Endothelial cell of umbilical vein (primary cell): Measurements from ENCODE around the gene PURB. TPM values are rescaled to one million over a fixed set of nuclear protein-coding genes. Genes with fewer than 3 reads are reported as not detected.

Experiments
- BruUV-seq: library from RNA; stranded (reverse); fragments of 400-500 nt; replicated peaks from 2 replicates; lab custom pipeline; 2021; lab: Mats Ljungman, UMichigan
- CTCF ChIA-PET: fragments of 300-600, 350-600 bp; sonication (Branson Sonifier 250); formaldehyde crosslinking; loops from one replicate; lab custom pipeline; 2021; ENCODE audit warnings: antibody characterized with exemption, inconsistent platforms; lab: Charles Lee
- POLR2A ChIA-PET: fragments of 300-600, 350-600 bp; sonication (Branson Sonifier 250); formaldehyde crosslinking; loops from one replicate; lab custom pipeline; 2021; ENCODE audit warnings: antibody characterized with exemption, inconsistent platforms; lab: Charles Lee
- DNase-seq: peaks from one replicate; pipeline ENCODE4 v3.0.0-alpha.2; 2011; ENCODE audit warnings: low read depth, low spot score
- FAIRE-seq: peaks from 2 replicates; lab custom pipeline; 2011; peaks lifted over from hg19 to GRCh38; lab: Jason Lieb, UNC
- H2AFZ ChIP-seq: 2 replicates; pipeline ENCODE4 v1.6.0; 2012; ENCODE audit warnings: low read depth, low read length, control low read depth, inconsistent platforms
- H3K27ac ChIP-seq: 2 replicates; pipeline ENCODE4 v1.5.1; 2011; ENCODE audit warnings: low read depth, mild to moderate bottlenecking, control low read depth, low read length, moderate library complexity; ENCODE audit not compliant: insufficient read depth
- H3K27me3 ChIP-seq, 2 experiments: 2 replicates each; pipeline versions ENCODE4 v1.6.0 to v1.6.1; 2011; ENCODE audit warnings: low read length in 2 of 2, mixed read lengths in 1 of 2; ENCODE audit not compliant: control insufficient read depth in 2 of 2, insufficient read depth in 2 of 2
- H3K36me3 ChIP-seq, 2 experiments: 2 replicates in 1 of 2; 3 replicates in 1 of 2; pipeline ENCODE4 v1.5.1; 2011; ENCODE audit warnings: low read length in 2 of 2, mild to moderate bottlenecking in 1 of 2, moderate library complexity in 1 of 2; ENCODE audit not compliant: control insufficient read depth in 2 of 2, insufficient read depth in 2 of 2; ENCODE audit errors: extremely low read depth in 1 of 2
- H3K4me1 ChIP-seq: 3 replicates; pipeline ENCODE4 v1.5.1; 2011; ENCODE audit warnings: mild to moderate bottlenecking, low read length; ENCODE audit not compliant: control insufficient read depth, insufficient read depth; ENCODE audit errors: extremely low read depth
- H3K4me2 ChIP-seq: 2 replicates; pipeline ENCODE4 v1.6.1; 2011; ENCODE audit warnings: low read length, control low read depth, mixed read lengths; ENCODE audit not compliant: insufficient read depth
- H3K4me3 ChIP-seq, 3 experiments: fragments of 200-600 bp in 1 of 3; sonication (generic), shearing (Covaris generic) in 1 of 3; replicated peaks in 1 of 3; 2 replicates each; pipeline ENCODE4 v1.5.1; 2011 to 2016; ENCODE audit warnings: control low read depth in 3 of 3, low read length in 3 of 3, mild to moderate bottlenecking in 2 of 3, inconsistent platforms in 1 of 3, low read depth in 1 of 3, moderate library complexity in 1 of 3; ENCODE audit not compliant: insufficient read depth in 1 of 3
- H3K79me2 ChIP-seq: 2 replicates; pipeline ENCODE4 v1.6.0; 2012; ENCODE audit warnings: low read length, inconsistent platforms; ENCODE audit not compliant: control insufficient read depth, insufficient read depth
- H3K9ac ChIP-seq: replicated peaks from 2 replicates; pipeline ENCODE3; 2011; ENCODE audit warnings: low read length, control low read depth; ENCODE audit not compliant: insufficient read depth; ENCODE audit errors: extremely low read depth
- H3K9me1 ChIP-seq: replicated peaks from 3 replicates; pipeline ENCODE4 v1.6.0; 2011; ENCODE audit warnings: mild to moderate bottlenecking, low read length; ENCODE audit not compliant: control insufficient read depth, insufficient read depth; ENCODE audit errors: extremely low read depth
- H3K9me3 ChIP-seq: replicated peaks from 2 replicates; pipeline ENCODE4 v1.5.1; 2012; ENCODE audit warnings: low read length, inconsistent platforms; ENCODE audit not compliant: control insufficient read depth, insufficient read depth
- H4K20me1 ChIP-seq: replicated peaks from 2 replicates; pipeline ENCODE3; 2011; ENCODE audit warnings: mild to moderate bottlenecking, low read length; ENCODE audit not compliant: control insufficient read depth, insufficient read depth; ENCODE audit errors: extremely low read depth
- CTCF ChIP-seq, 2 donors: IDR thresholded peaks; 1 replicate in 1 of 2; 2 replicates in 1 of 2; pipeline ENCODE4 v1.5.1; 2011; ENCODE audit warnings: low read length in 2 of 2, mild to moderate bottlenecking in 2 of 2, moderate library complexity in 2 of 2, control low read depth in 1 of 2, inconsistent platforms in 1 of 2, low read depth in 1 of 2; ENCODE audit not compliant: insufficient read depth in 1 of 2; ENCODE audit errors: extremely low read depth in 1 of 2
- EZH2 ChIP-seq: IDR thresholded peaks from 2 replicates; pipeline ENCODE4 v1.6.1; 2012; ENCODE audit warnings: borderline replicate concordance, low read depth, mild to moderate bottlenecking, moderate library complexity, low read length, inconsistent platforms; ENCODE audit not compliant: severe bottlenecking
- GATA2 ChIP-seq: IDR thresholded peaks from 2 replicates; pipeline ENCODE4 v1.7.0; 2011; ENCODE audit warnings: low read depth, mild to moderate bottlenecking, moderate library complexity, mixed read lengths, low read length; ENCODE audit not compliant: insufficient read length, insufficient read depth
- JUN ChIP-seq: IDR thresholded peaks from 2 replicates; pipeline ENCODE4 v1.6.1; 2011; ENCODE audit warnings: borderline replicate concordance, low read depth; ENCODE audit not compliant: insufficient read length, insufficient read depth
- MAX ChIP-seq: IDR thresholded peaks from 2 replicates; pipeline ENCODE4 v1.6.1; 2011; ENCODE audit not compliant: insufficient read depth, insufficient read length
- MYC ChIP-seq: IDR thresholded peaks from one replicate; pipeline ENCODE4 v1.6.1; 2011; ENCODE audit warnings: mild to moderate bottlenecking, low read depth, low read length
- POLR2A ChIP-seq: IDR thresholded peaks from 2 replicates; pipeline ENCODE4 v1.6.1; 2012; ENCODE audit warnings: low read depth, mild to moderate bottlenecking, control low read depth, low read length
- dilution Hi-C: fragments of 300-500 bp; cut with MboI; formaldehyde crosslinking; loops from one replicate; pipeline ENCODE4 v1.15.0; 2019; ENCODE audit warnings: low sequenced_read_pairs; ENCODE audit not compliant: extremely low pct_ligation_motif_present
- intact Hi-C: fragments of 100-400 bp; cut with micrococcal nuclease; formaldehyde crosslinking; loops from one replicate; pipeline ENCODE4 v1.10.0; 2022
- polyA plus RNA-seq, 4 experiments: library from polyadenylated mRNA; depleted of rRNA in 3 of 4; stranded (reverse) in 3 of 4; unstranded in 1 of 4; fragments of >200 nt; gene quantifications; 2 replicates each; pipeline versions ENCODE4 v1.2.1 to v1.2.3, GENCODE V29; 2011 to 2012; ENCODE audit warnings: missing spikeins in 1 of 4
- total RNA-seq: library from RNA; stranded (reverse); gene quantifications from 2 replicates; pipeline ENCODE4 v1.2.3, GENCODE V29; 2021

The PURB gene
- total and polyA plus RNA-seq, 2 donors (not counting 3 experiments of a cell fraction or from before 2014, with no cell fraction given), result 2.7 to 25.5 TPM

- dilution Hi-C loops, result no loop called here
- Histone ChIP-seq H3K4me2 (no peak overlapping the region), H3K4me3 (no peak overlapping the region), H3K9me3 (no peaks in the 10 kb centered on the region), H3K27ac (no peak overlapping the region), H3K79me2 (no peaks in the 10 kb centered on the region), H3K4me1 (no peaks in the 10 kb centered on the region), H3K9ac (no peak overlapping the region), H4K20me1 (no peaks in the 10 kb centered on the region), H2AFZ (no peak overlapping the region), H3K9me1 (no peaks in the 10 kb centered on the region), H3K36me3 (no peaks in the 10 kb centered on the region), H3K27me3 (no peaks in the 10 kb centered on the region)
- BruUV-seq, result no TSS peak
- POLR2A ChIA-PET, result interaction anchor here (0.6 kb wide), 1 partner anchor 144 kb away, joined by 6 read pairs; no protein-coding TSS in a partner anchor
- DNase-seq (no peak), FAIRE-seq (no peak)
- CTCF ChIA-PET, result interaction anchor here (0.8 to 5.1 kb wide), 6 partner anchors 22 to 281 kb away, joined by 3 to 66 read pairs (median 22); no protein-coding TSS in a partner anchor
- TF ChIP-seq MYC (no peak), CTCF (IDR thresholded peaks at IDR 0.05; ENCODE audit: extremely low read depth in 1 of 2, insufficient read depth in 1 of 2, low read depth in 1 of 2, low read length in 2 of 2) (no peak), GATA2 (no peak), POLR2A (no peak), JUN (no peak), EZH2 (no peak), MAX (no peak)
- intact Hi-C loops, result no loop called here
These were observed 30.5 kb downstream of the PURB start for GRCh38 chr7:44854644-44855364.
